OCI-LY1 (cell line): ENCODE measurements around the gene CYB5A.

Experiments used
- H2AFZ ChIP-seq: fragments of 200-600 bp; sonication (generic), shearing (Covaris generic); 2 replicates; pipeline ENCODE4 v1.6.0; 2014; ENCODE audit warnings: antibody characterized with exemption, mild to moderate bottlenecking, low read length
- H3F3A ChIP-seq: fragments of 200-600 bp; sonication (generic), shearing (Covaris generic); 2 replicates; pipeline ENCODE4 v1.6.0; 2014; ENCODE audit warnings: mild to moderate bottlenecking, antibody characterized with exemption, low read length, moderate library complexity; ENCODE audit not compliant: insufficient read depth
- H3K27ac ChIP-seq: fragments of 200-600 bp; sonication (generic); 2 replicates; pipeline ENCODE4 v1.5.1; 2014; ENCODE audit warnings: low read length, mixed run types, mild to moderate bottlenecking, low read depth; ENCODE audit not compliant: poor library complexity, severe bottlenecking
- H3K27me3 ChIP-seq: fragments of 200-600 bp; sonication (generic); 2 replicates; pipeline ENCODE4 v1.6.0; 2014; ENCODE audit warnings: antibody characterized with exemption, mild to moderate bottlenecking, low read length, moderate library complexity; ENCODE audit not compliant: insufficient read depth
- H3K36me3 ChIP-seq: fragments of 200-600 bp; sonication (generic); 2 replicates; pipeline ENCODE4 v1.6.1; 2014; ENCODE audit warnings: mild to moderate bottlenecking, antibody characterized with exemption, low read length, moderate library complexity, mixed read lengths; ENCODE audit not compliant: insufficient read depth
- H3K4me1 ChIP-seq: fragments of 200-600 bp; sonication (generic); 2 replicates; pipeline ENCODE4 v1.5.1; 2014; ENCODE audit warnings: mild to moderate bottlenecking, low read length, moderate library complexity; ENCODE audit not compliant: insufficient read depth, severe bottlenecking
- H3K4me2 ChIP-seq: fragments of 200-600 bp; sonication (generic), shearing (Covaris generic); 2 replicates; pipeline ENCODE4 v1.6.1; 2014; ENCODE audit warnings: low read length
- H3K4me3 ChIP-seq: fragments of 200-600 bp; sonication (generic); 2 replicates; pipeline ENCODE4 v1.5.1; 2014; ENCODE audit warnings: low read length, low read depth, mild to moderate bottlenecking, mixed read lengths; ENCODE audit not compliant: poor library complexity, severe bottlenecking
- H3K79me2 ChIP-seq: fragments of 200-600 bp; shearing (Covaris generic); 2 replicates; pipeline ENCODE4 v1.6.1; 2016; ENCODE audit warnings: mixed run types, low read length, mixed read lengths; ENCODE audit not compliant: insufficient read depth
- H3K9ac ChIP-seq: fragments of 200-600 bp; sonication (generic), shearing (Covaris generic); 2 replicates; pipeline ENCODE4 v1.6.1; 2014; ENCODE audit warnings: mild to moderate bottlenecking, low read length, mixed read lengths
- H3K9me2 ChIP-seq: fragments of 200-600 bp; sonication (generic), shearing (Covaris generic); 2 replicates; pipeline ENCODE4 v1.6.1; 2014; ENCODE audit warnings: low read depth, mild to moderate bottlenecking, low read length, mixed read lengths
- H3K9me3 ChIP-seq: fragments of 200-600 bp; shearing (Covaris generic); 2 replicates; pipeline ENCODE4 v1.6.1; 2014; ENCODE audit warnings: low read length, mixed read lengths
- H4K20me1 ChIP-seq: fragments of 200-600 bp; sonication (generic), shearing (Covaris generic); 2 replicates; pipeline ENCODE4 v1.6.0; 2016; ENCODE audit warnings: mild to moderate bottlenecking, low read length; ENCODE audit not compliant: insufficient read depth
- EZH2 ChIP-seq: fragments of 200-600 bp; sonication (generic), shearing (Covaris generic); IDR thresholded peaks from 2 replicates; pipeline ENCODE4 v1.8.0; 2017; ENCODE audit warnings: borderline replicate concordance, mixed run types, mild to moderate bottlenecking, antibody characterized with exemption, low read length, moderate library complexity, mixed read lengths
- TF ChIP-seq, protein P1 (sequence below): fragments of 200-600 bp; sonication (generic), shearing (Covaris generic); IDR thresholded peaks from 2 replicates; pipeline ENCODE4 v1.5.1; 2017; ENCODE audit warnings: mild to moderate bottlenecking, antibody characterized with exemption, low read length, moderate library complexity, mixed read lengths

CYB5A gene

GRCh38 chr18:74229891-74230290 is 61.9 kb downstream of the CYB5A start:
- Histone ChIP-seq H3K27me3 (0 out of 2 replicates have a peak, but pooled peaks cover 8% of the 10 kb centered on the region), H3F3A (no peaks in the 10 kb centered on the region), H3K9me3 (no peaks in the 10 kb centered on the region), H3K9me2 (no peaks in the 10 kb centered on the region), H3K79me2 (no peaks in the 10 kb centered on the region), H2AFZ (no peak overlapping the region), H3K36me3 (no peaks in the 10 kb centered on the region), H3K4me3 (no peak overlapping the region), H4K20me1 (no peaks in the 10 kb centered on the region), H3K9ac (no peak overlapping the region), H3K27ac (no peak overlapping the region), H3K4me1 (no peaks in the 10 kb centered on the region), H3K4me2 (no peak overlapping the region)
- no peak for TF ChIP-seq EZH2
- TF ChIP-seq, protein P1, sequence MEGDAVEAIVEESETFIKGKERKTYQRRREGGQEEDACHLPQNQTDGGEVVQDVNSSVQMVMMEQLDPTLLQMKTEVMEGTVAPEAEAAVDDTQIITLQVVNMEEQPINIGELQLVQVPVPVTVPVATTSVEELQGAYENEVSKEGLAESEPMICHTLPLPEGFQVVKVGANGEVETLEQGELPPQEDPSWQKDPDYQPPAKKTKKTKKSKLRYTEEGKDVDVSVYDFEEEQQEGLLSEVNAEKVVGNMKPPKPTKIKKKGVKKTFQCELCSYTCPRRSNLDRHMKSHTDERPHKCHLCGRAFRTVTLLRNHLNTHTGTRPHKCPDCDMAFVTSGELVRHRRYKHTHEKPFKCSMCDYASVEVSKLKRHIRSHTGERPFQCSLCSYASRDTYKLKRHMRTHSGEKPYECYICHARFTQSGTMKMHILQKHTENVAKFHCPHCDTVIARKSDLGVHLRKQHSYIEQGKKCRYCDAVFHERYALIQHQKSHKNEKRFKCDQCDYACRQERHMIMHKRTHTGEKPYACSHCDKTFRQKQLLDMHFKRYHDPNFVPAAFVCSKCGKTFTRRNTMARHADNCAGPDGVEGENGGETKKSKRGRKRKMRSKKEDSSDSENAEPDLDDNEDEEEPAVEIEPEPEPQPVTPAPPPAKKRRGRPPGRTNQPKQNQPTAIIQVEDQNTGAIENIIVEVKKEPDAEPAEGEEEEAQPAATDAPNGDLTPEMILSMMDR = no peak

GRCh38 chr18:74229005-74229404 is 62.8 kb downstream of the CYB5A start:
- no peaks in the 10 kb centered on the region for H3F3A ChIP-seq
- no peaks in the 10 kb centered on the region for H3K4me1 ChIP-seq
- H3K36me3 ChIP-seq = no peaks in the 10 kb centered on the region
- no peaks in the 10 kb centered on the region for H3K79me2 ChIP-seq
- H3K4me3 ChIP-seq = no peak overlapping the region
- TF ChIP-seq, protein P1 = no peak
- TF ChIP-seq EZH2 = no peak
- no peak overlapping the region for H2AFZ ChIP-seq
- H3K9me3 ChIP-seq = no peaks in the 10 kb centered on the region
- no peak overlapping the region for H3K4me2 ChIP-seq
- H3K27me3 ChIP-seq = 0 out of 2 replicates have a peak, but pooled peaks cover 8% of the 10 kb centered on the region
- no peak overlapping the region for H3K9ac ChIP-seq
- no peaks in the 10 kb centered on the region for H3K9me2 ChIP-seq
- no peaks in the 10 kb centered on the region for H4K20me1 ChIP-seq
- H3K27ac ChIP-seq = no peak overlapping the region

- Histone ChIP-seq H3K9ac (no peak overlapping the region), H3K27ac (no peak overlapping the region), H4K20me1 (no peaks in the 10 kb centered on the region), H3F3A (no peaks in the 10 kb centered on the region), H2AFZ (no peak overlapping the region), H3K27me3 (0 out of 2 replicates have a peak, but pooled peaks cover 8% of the 10 kb centered on the region), H3K79me2 (no peaks in the 10 kb centered on the region), H3K4me1 (no peaks in the 10 kb centered on the region), H3K4me3 (no peak overlapping the region), H3K4me2 (no peak overlapping the region), H3K9me3 (no peaks in the 10 kb centered on the region), H3K36me3 (no peaks in the 10 kb centered on the region), H3K9me2 (no peaks in the 10 kb centered on the region)
- TF ChIP-seq, protein P1 = no peak
- no peak for TF ChIP-seq EZH2
Observed at GRCh38 chr18:74228312-74228711, 63.5 kb downstream of the CYB5A start.
